Adipose tissue (tissue), 3 donors: ENCODE measurements around the gene ADARB2. TPM values are rescaled to one million over a fixed set of nuclear protein-coding genes. Genes with fewer than 3 reads are reported as not detected.

Source experiments
- H3K27ac ChIP-seq: one replicate; pipeline ENCODE4 v1.5.1; 2013; ENCODE audit warnings: low read depth, low read length
- WGBS, 3 donors: extraction: QIAGEN DNeasy Blood & Tissue Kit; methylation state at CpG; one replicate each; pipeline ENCODE4 v1.1.7; 2013; 5-methylcytosine and 5-hydroxymethylcytosine counted together
- polyA plus RNA-seq, 3 donors: library from polyadenylated mRNA; stranded (reverse); fragments of 200-250 nt; gene quantifications; one replicate each; pipeline ENCODE4 v1.2.3, GENCODE V29; 2013
- donor health status: healthy with polysubstance abuse.
- donor health status: Bipolar disorder and iron deficiency.
- donor health status: healthy.

The ADARB2 gene
- polyA plus RNA-seq, 3 donors = 0.31 to 1.9 (median 0.56) TPM

GRCh38 chr10:1654811-1655356, 82.4 kb downstream of the ADARB2 start:
- WGBS, 3 donors = 58 to 77% (median 68%) methylated on average over 9 of the region's 9 CpGs
- no peak overlapping the region for H3K27ac ChIP-seq

GRCh38 chr10:1654247-1654646, 83.1 kb downstream of the ADARB2 start:
- no peak overlapping the region for H3K27ac ChIP-seq
- 70 to 76% (median 71%) methylated on average over 6 of the region's 6 CpGs for WGBS, 3 donors

DNA sequence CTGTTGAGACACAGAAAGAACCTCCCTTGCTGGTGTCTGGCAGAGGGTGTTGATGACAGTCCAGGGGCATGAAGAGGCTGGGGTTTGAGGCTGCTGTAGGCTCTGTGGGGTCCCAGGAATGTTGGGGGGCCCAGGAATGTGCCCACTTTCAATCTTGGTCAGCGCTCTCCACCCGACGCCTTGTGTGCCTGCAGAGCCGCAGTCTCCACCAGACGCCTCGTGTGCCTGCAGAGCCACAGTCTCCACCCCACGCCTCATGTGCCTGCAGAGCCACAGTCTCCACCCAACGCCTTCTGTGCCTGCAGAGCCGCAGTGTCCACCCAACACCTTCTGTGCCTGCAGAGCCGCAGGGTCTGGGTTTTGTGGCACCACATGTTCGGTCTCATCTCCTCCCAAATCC, 84.0 kb downstream of the ADARB2 start:
- H3K27ac ChIP-seq = no peak overlapping the region
- WGBS, 3 donors = 74 to 81% (median 80%) methylated on average over 11 of the region's 11 CpGs

- H3K27ac ChIP-seq = no peak overlapping the region
- WGBS, 3 donors = 59 to 61% (median 59%) methylated on average over 9 of the region's 9 CpGs
These were observed 85.2 kb downstream of the ADARB2 start for GRCh38 chr10:1652151-1652550.

GRCh38 chr10:1651270-1651966, 85.9 kb downstream of the ADARB2 start:
- no peak overlapping the region for H3K27ac ChIP-seq
- WGBS, 3 donors = 70 to 81% (median 79%) methylated on average over 20 of the region's 20 CpGs

DNA sequence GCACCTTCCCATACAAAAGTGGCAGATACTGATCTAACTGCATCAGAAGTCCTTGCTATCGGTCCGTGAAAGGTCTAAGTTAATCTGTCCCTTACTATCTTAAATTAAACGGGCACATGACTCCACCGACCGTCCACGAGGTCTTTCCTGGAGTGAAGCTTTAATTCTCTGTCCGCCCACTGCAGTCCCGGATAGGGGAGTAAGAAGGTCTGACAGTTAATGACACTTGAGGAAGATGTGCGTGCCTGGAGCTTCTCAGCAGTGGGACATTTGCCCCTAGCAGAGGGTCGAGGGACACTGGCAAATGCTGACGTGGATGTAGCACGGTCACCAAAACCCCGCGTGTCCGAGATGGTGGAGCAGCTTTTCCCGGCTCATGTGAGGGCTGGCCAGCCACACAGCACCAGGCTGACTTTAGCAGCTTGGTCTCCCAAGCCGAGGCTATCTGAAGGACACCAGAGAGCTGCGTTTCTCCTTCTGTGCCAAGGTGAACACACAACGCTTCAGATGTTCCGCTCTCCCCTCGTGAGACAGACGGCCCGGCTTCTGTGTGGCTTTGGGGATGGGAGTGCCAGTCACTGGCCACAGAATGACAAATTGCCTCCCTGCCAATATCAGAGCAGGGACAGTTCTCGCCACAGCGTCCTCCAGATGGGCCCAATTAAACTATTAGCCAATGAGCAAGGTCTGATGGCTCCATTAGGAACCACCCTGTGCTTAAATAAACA, 86.6 kb downstream of the ADARB2 start:
- WGBS, 3 donors = 66 to 76% (median 75%) methylated on average over 25 of the region's 25 CpGs
- H3K27ac ChIP-seq = no peak overlapping the region

- H3K27ac ChIP-seq = no peak overlapping the region
- 75 to 91% (median 86%) methylated on average over 12 of the region's 12 CpGs for WGBS, 3 donors
These were observed 88.7 kb downstream of the ADARB2 start for GRCh38 chr10:1648648-1649047.

GRCh38 chr10:1646332-1646731, 91.0 kb downstream of the ADARB2 start:
- 59 to 71% (median 68%) methylated on average over 5 of the region's 5 CpGs for WGBS, 3 donors
- no peak overlapping the region for H3K27ac ChIP-seq

DNA sequence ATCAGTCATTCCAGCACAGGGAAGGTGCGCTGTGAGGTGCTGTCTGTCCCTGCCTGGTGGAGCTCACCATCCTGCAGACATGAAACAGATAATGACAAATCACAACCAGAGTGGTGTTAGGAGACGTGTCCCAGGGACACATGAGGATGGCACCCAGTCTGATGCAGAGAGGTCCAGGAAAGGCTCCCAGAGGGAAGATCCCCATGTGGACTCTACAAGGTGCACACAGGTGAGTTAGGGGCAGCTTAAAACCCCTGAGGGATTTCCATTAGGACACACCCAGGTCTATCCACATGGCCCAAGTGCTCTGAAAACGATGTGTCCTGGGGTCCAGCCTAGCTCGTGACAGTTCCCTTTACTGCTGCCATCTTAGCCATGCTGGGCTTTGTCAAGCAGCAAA, 91.4 kb downstream of the ADARB2 start:
- H3K27ac ChIP-seq = no peak overlapping the region
- WGBS, 3 donors = 45 to 73% (median 73%) methylated on average over 4 of the region's 4 CpGs

DNA sequence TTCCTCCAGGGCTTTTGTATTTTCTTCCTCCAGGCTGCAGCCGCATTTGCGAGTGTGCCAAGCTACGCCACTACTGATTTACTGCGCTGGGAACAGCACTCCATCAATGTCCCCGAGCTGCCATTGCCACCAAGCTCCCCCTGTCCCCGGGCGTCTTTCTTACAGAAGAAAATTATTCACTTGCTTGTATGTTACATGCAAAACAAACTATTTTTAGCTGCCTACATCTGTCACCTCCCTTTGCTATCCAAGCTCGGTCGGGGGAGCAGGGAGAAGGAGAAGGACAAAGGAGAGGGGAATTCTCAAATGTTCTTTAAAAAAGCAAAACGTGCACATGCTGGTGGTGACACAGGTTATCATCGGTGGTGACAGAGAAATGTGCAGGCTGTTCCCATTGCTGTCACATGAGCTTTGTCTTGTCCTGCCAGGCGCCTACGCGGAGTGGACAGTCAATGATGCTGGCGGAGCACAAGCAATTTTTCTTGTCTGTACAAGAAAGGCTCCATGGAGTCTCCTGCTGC, 93.1 kb downstream of the ADARB2 start:
- no peak overlapping the region for H3K27ac ChIP-seq
- 76 to 81% (median 80%) methylated on average over 15 of the region's 15 CpGs for WGBS, 3 donors

- WGBS, 3 donors = 54 to 64% (median 62%) methylated on average over 9 of the region's 9 CpGs
- H3K27ac ChIP-seq = no peak overlapping the region
These were observed 93.5 kb downstream of the ADARB2 start for GRCh38 chr10:1643908-1644179.

DNA sequence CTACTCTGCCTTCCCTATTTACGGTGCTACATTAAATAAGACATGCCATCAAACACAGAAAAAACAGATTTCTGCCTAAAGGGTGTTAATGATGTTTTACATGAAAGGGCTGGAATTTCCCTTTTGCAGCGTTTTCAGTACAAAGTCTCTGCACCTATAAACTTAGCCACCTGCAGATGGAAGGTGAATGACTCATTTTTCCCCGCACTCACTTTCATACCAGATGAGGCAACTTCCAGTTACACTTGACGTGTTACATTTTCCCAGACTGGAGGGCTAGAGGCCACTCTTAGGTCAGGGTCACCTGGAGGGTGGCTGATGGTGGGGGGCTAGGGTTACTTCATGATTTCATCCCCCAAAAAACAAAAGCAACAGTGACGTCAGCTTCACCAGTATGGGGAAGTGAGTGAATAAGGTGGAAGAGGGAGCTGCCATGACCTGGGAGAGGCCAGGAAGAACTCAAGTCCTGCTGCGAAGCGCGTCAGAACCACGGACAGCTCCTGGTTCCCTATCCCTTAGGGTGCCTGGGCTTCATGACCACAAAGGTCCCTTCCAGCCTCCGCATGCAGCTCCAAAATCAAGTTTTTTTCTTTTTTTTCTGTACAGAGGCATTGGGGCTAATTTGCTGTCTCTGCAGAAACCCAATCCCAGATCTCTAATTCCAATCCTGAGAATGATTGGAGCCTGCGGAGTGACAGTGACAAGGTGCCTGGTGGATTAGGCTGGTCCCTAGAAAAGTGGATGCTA, 94.0 kb downstream of the ADARB2 start:
- 39 to 51% (median 48%) methylated on average over 11 of the region's 11 CpGs for WGBS, 3 donors
- no peak overlapping the region for H3K27ac ChIP-seq

GRCh38 chr10:1642600-1643160, 94.6 kb downstream of the ADARB2 start:
- WGBS, 3 donors = 80 to 83% (median 81%) methylated on average over 8 of the region's 8 CpGs
- H3K27ac ChIP-seq = no peak overlapping the region

DNA sequence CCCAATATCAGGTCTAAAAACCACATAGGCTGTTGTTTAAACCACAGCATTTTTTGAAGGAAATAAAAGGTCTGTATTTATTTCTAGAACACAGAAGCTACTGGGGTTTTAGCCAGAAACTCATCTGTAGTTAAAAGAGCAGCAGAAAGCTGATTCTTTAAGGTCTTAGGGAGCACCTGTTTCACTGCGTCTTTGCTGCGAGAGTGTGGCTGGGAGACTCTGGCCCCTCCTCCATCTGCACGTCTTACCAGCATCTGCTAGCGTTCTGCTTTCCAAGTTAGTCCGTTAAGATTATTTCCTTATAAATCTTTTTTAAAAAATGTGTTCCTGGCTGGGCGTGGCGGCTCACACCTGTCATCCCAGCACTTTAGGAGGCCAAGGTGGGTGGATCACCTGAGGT, 95.9 kb downstream of the ADARB2 start:
- no peak overlapping the region for H3K27ac ChIP-seq
- WGBS, 3 donors = 61 to 65% (median 61%) methylated on average over 7 of the region's 7 CpGs

- WGBS, 3 donors = 76 to 84% (median 77%) methylated on average over 7 of the region's 7 CpGs
These were observed 98.4 kb downstream of the ADARB2 start for GRCh38 chr10:1638889-1639419.

DNA sequence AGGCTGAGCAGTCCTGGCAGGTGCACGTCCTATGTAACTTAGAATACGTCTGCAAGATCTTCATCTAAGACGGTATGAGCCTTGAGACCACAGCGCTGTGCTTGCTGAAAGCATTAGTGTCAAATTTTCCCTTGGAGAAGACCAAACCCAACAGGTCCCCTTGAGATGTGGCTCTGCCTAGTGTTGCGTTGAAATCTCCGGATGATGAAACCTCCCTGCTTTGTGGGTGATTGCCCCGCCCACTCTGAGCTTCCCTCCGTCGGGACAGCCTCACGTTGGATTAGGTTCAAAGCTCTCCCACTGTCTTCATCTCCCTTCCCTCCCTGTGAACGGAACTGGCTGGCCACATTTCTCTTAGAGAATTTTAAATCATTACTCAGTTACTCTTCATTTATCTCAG, 102.0 kb downstream of the ADARB2 start:
- 50 to 56% (median 54%) methylated on average over 11 of the region's 11 CpGs for WGBS, 3 donors
- H3K27ac ChIP-seq = no peak overlapping the region

More at GRCh38 chr10:1638889-1639419, 98.4 kb downstream of the ADARB2 start:
- H3K27ac ChIP-seq = no peak overlapping the region

DNA sequence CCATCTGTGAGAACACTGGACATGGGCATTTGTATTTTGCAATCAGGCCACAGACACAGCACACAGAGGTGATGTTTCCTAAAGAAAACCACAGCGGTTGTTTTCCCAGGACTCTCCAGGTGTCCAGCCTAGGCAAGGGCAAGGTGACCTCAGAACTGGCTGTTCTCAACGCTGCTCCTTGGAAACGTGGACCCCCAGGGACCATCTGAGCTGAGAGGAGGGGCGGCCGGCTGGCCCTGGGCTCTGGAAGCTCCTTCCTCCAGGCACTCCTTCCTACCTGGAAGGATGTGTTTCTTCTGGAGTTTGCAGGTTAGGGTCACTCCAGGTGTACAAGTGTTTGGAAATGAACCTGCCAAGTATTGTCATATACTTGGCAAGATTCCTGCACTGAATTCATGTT, 103.1 kb downstream of the ADARB2 start:
- WGBS, 3 donors = 74 to 82% (median 80%) methylated on average over 5 of the region's 5 CpGs
- H3K27ac ChIP-seq = no peak overlapping the region

DNA sequence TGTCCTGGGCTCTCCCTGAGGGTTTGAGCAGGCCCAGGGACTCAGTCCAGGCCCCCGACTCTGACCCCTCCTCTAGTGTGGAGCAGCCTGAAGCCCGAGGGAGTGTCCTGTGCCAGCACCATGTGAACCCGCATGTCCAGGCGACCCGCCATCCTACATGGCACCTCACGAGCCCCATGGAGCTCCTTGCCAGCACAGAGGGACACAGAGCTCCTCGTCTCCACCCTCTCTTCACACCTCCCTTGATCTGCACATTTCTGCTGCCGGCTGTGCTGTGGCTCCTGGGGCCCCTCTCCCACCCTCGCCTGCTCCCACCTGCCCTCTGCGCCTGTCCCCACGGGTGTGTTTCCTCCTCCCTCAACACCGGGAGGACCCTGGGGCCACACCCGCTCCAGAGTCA, 103.5 kb downstream of the ADARB2 start:
- no peak overlapping the region for H3K27ac ChIP-seq
- WGBS, 3 donors = 71 to 83% (median 75%) methylated on average over 13 of the region's 13 CpGs
